Measurements from ENCODE around the gene SPATA2. TPM values are rescaled to one million over a fixed set of nuclear protein-coding genes. Genes with fewer than 3 reads are reported as not detected.
"Not testable (repeated sequence)": the region's sequence is repeated elsewhere in the genome, so short reads cannot be mapped to it uniquely, and the experiment has no call there.

SPATA2 gene
- polyA plus RNA-seq, 3 donors: 3.8 to 5.0 (median 4.7) TPM

- no peak overlapping the region for H3K27ac ChIP-seq (ENCODE audit: low read depth, low read length)
- 95 to 100% (median 96%) methylated on average over 1 of the region's 1 CpG for WGBS, 3 donors
These were observed 43.3 kb downstream of the SPATA2 start for GRCh38 chr20:49872056-49872455.

GRCh38 chr20:49871391-49871948 is 43.9 kb downstream of the SPATA2 start:
- no peak overlapping the region for H3K27ac ChIP-seq (ENCODE audit: low read depth, low read length)
- 94 to 96% (median 95%) methylated on average over 6 of the region's 6 CpGs for WGBS, 3 donors

GRCh38 chr20:49870261-49870660 is 45.1 kb downstream of the SPATA2 start:
- WGBS, 3 donors: 93 to 96% (median 94%) methylated on average over 5 of the region's 5 CpGs
- no peak overlapping the region for H3K27ac ChIP-seq (ENCODE audit: low read depth, low read length)

GRCh38 chr20:49868964-49869363 is 46.4 kb downstream of the SPATA2 start:
- no peak overlapping the region for H3K27ac ChIP-seq (ENCODE audit: low read depth, low read length)
- 88 to 95% (median 94%) methylated on average over 5 of the region's 5 CpGs for WGBS, 3 donors

- WGBS, 3 donors: 82 to 91% (median 85%) methylated on average over 3 of the region's 3 CpGs
- H3K27ac ChIP-seq (ENCODE audit: low read depth, low read length): no peak overlapping the region
These were observed 46.8 kb downstream of the SPATA2 start for GRCh38 chr20:49868538-49868937.

- 87 to 88% (median 87%) methylated on average over 9 of the region's 9 CpGs for whole genome bisulfite sequencing, 3 donors
These were observed 47.7 kb downstream of the SPATA2 start for GRCh38 chr20:49867453-49868215.

GRCh38 chr20:49866051-49866450 is 49.3 kb downstream of the SPATA2 start:
- 86 to 95% (median 93%) methylated on average over 8 of the region's 8 CpGs for WGBS, 3 donors
- no peak overlapping the region for H3K27ac ChIP-seq (ENCODE audit: low read depth, low read length)

More at GRCh38 chr20:49867453-49868215, 47.7 kb downstream of the SPATA2 start:
- H3K27ac ChIP-seq (ENCODE audit: low read depth, low read length): no peak overlapping the region

- 85 to 92% (median 86%) methylated on average over 7 of the region's 7 CpGs for WGBS, 3 donors
- no peak overlapping the region for H3K27ac ChIP-seq (ENCODE audit: low read depth, low read length)
These were observed 49.8 kb downstream of the SPATA2 start for GRCh38 chr20:49865559-49865958.

GRCh38 chr20:49863666-49864065 is 51.7 kb downstream of the SPATA2 start:
- WGBS, 3 donors: 95 to 97% (median 97%) methylated on average over 6 of the region's 6 CpGs
- H3K27ac ChIP-seq (ENCODE audit: low read depth, low read length): no peak overlapping the region

GRCh38 chr20:49862607-49863200 is 52.6 kb downstream of the SPATA2 start:
- 79 to 87% (median 81%) methylated on average over 6 of the region's 6 CpGs for WGBS, 3 donors

GRCh38 chr20:49861232-49861631 is 54.1 kb downstream of the SPATA2 start:
- H3K27ac ChIP-seq (ENCODE audit: low read depth, low read length): not testable (repeated sequence)
- 89 to 97% (median 93%) methylated on average over 3 of the region's 3 CpGs for WGBS, 3 donors

More at GRCh38 chr20:49862607-49863200, 52.6 kb downstream of the SPATA2 start:
- H3K27ac ChIP-seq (ENCODE audit: low read depth, low read length): no peak overlapping the region

- no peak overlapping the region for H3K27ac ChIP-seq (ENCODE audit: low read depth, low read length)
These were observed 55.5 kb downstream of the SPATA2 start for GRCh38 chr20:49859807-49860206.

GRCh38 chr20:49859011-49859410 is 56.3 kb downstream of the SPATA2 start:
- H3K27ac ChIP-seq (ENCODE audit: low read depth, low read length): no peak overlapping the region
- WGBS, 3 donors: 88 to 91% (median 89%) methylated on average over 6 of the region's 6 CpGs

GRCh38 chr20:49858076-49858585 is 57.2 kb downstream of the SPATA2 start:
- WGBS, 3 donors: 94 to 96% (median 95%) methylated on average over 2 of the region's 2 CpGs

GRCh38 chr20:49856904-49857303 is 58.4 kb downstream of the SPATA2 start:
- H3K27ac ChIP-seq (ENCODE audit: low read depth, low read length): no peak overlapping the region
- 93 to 100% (median 97%) methylated on average over 3 of the region's 3 CpGs for WGBS, 3 donors

More at GRCh38 chr20:49858076-49858585, 57.2 kb downstream of the SPATA2 start:
- H3K27ac ChIP-seq (ENCODE audit: low read depth, low read length): no peak overlapping the region

- no peak overlapping the region for H3K27ac ChIP-seq (ENCODE audit: low read depth, low read length)
- 69 to 95% (median 87%) methylated on average over 10 of the region's 10 CpGs for WGBS, 3 donors
These were observed 61.0 kb downstream of the SPATA2 start for GRCh38 chr20:49854190-49854875.

GRCh38 chr20:49853640-49854039 is 61.7 kb downstream of the SPATA2 start:
- WGBS, 3 donors: 87 to 88% (median 87%) methylated on average over 5 of the region's 5 CpGs
- H3K27ac ChIP-seq (ENCODE audit: low read depth, low read length): no peak overlapping the region
